ENCODE data around the gene LIMCH1. TPM values are rescaled to one million over a fixed set of nuclear protein-coding genes. Genes with fewer than 3 reads are reported as not detected.

Gene LIMCH1
- total RNA-seq, 2 donors from 2014 or later: 4.7 to 14.4 TPM

GRCh38 chr4:41619161-41619560 is 81.2 kb downstream of the LIMCH1 start:
- intact Hi-C loops (cut with DNase I): no loop called here
- Histone ChIP-seq H3K9me3 (no peaks in the 10 kb centered on the region), H3K4me3 (no peak overlapping the region), H3K36me3 (no peaks in the 10 kb centered on the region), H3K9ac (ENCODE audit: low read depth in 2 of 2, low read length in 2 of 2) (no peak overlapping the region), H3K4me1 (no peaks in the 10 kb centered on the region), H3K27me3 (no peaks in the 10 kb centered on the region), H3K27ac (no peak overlapping the region)
- no peak for TF ChIP-seq CTCF (IDR thresholded peaks at IDR 0.05)
- DNase-seq: no peak

- H3K9ac ChIP-seq (ENCODE audit: low read depth in 2 of 2, low read length in 2 of 2): no peak overlapping the region
- no peak for TF ChIP-seq CTCF (IDR thresholded peaks at IDR 0.05)
These were observed 82.8 kb downstream of the LIMCH1 start for GRCh38 chr4:41620594-41621256.

GRCh38 chr4:41622787-41623186 is 84.8 kb downstream of the LIMCH1 start:
- no peak for DNase-seq
- intact Hi-C loops (cut with DNase I): loop anchor here (10.0 kb wide), 1 partner anchor 258 kb away; no protein-coding TSS in a partner anchor
- Histone ChIP-seq H3K9me3 (no peaks in the 10 kb centered on the region), H3K4me1 (no peaks in the 10 kb centered on the region), H3K36me3 (no peaks in the 10 kb centered on the region), H3K9ac (ENCODE audit: low read depth in 2 of 2, low read length in 2 of 2) (no peak overlapping the region), H3K27ac (no peak overlapping the region), H3K4me3 (no peak overlapping the region), H3K27me3 (no peaks in the 10 kb centered on the region)
- TF ChIP-seq CTCF (IDR thresholded peaks at IDR 0.05): no peak

More at GRCh38 chr4:41620594-41621256, 82.8 kb downstream of the LIMCH1 start:
- H3K36me3 ChIP-seq: no peaks in the 10 kb centered on the region
- no peak overlapping the region for H3K27ac ChIP-seq
- no peak overlapping the region for H3K4me3 ChIP-seq
- H3K9me3 ChIP-seq: no peaks in the 10 kb centered on the region
- H3K27me3 ChIP-seq: no peaks in the 10 kb centered on the region
- H3K4me1 ChIP-seq: no peaks in the 10 kb centered on the region
- intact Hi-C loops (cut with DNase I): loop anchor here (10.0 kb wide), 1 partner anchor 256 kb away; no protein-coding TSS in a partner anchor
- DNase-seq: no peak

GRCh38 chr4:41624765-41625164 is 86.8 kb downstream of the LIMCH1 start:
- Histone ChIP-seq H3K36me3 (no peaks in the 10 kb centered on the region), H3K4me1 (no peaks in the 10 kb centered on the region), H3K27me3 (no peaks in the 10 kb centered on the region), H3K9me3 (no peaks in the 10 kb centered on the region), H3K4me3 (no peak overlapping the region), H3K9ac (ENCODE audit: low read depth in 2 of 2, low read length in 2 of 2) (no peak overlapping the region), H3K27ac (no peak overlapping the region)
- intact Hi-C loops (cut with DNase I): loop anchor here (10.0 kb wide), 1 partner anchor 260 kb away; no protein-coding TSS in a partner anchor
- DNase-seq: no peak
- TF ChIP-seq CTCF (IDR thresholded peaks at IDR 0.05): no peak

GRCh38 chr4:41625531-41625930 is 87.6 kb downstream of the LIMCH1 start:
- no peak for TF ChIP-seq CTCF (IDR thresholded peaks at IDR 0.05)
- no peaks in the 10 kb centered on the region for H3K27me3 ChIP-seq
- no peak overlapping the region for H3K4me3 ChIP-seq
- no peaks in the 10 kb centered on the region for H3K9me3 ChIP-seq
- H3K9ac ChIP-seq (ENCODE audit: low read depth in 2 of 2, low read length in 2 of 2): no peak overlapping the region
- intact Hi-C loops (cut with DNase I): loop anchor here (10.0 kb wide), 1 partner anchor 261 kb away; no protein-coding TSS in a partner anchor
- H3K27ac ChIP-seq: no peak overlapping the region
- H3K4me1 ChIP-seq: no peaks in the 10 kb centered on the region
- H3K36me3 ChIP-seq: no peaks in the 10 kb centered on the region
- no peak for DNase-seq
